ENCODE measurements around the gene CITED4. TPM values are rescaled to one million over a fixed set of nuclear protein-coding genes. Genes with fewer than 3 reads are reported as not detected.

CITED4 gene
- polyA plus RNA-seq, 1 donor (not counting 4 experiments of a cell fraction or from before 2014, with no cell fraction given) = 11.2 TPM

DNA sequence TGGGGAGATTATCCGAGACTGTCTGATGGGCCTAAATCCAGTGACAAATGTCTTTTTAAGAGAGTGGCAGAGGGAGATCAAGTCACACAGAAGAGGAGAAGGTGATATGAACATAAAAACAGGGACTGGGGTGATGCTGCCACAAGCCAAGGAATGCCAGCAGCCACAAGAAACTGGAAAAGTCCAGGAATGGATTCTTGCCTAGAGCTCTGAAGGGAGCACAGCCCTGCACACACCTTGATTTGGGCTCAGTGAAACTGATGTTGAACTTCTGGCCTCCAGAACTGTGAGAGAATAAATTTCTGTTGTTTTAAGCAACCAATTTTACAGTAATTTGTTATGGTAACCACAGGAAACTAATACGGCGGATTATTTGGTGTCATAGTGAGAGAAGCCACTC is 19.5 kb downstream of the CITED4 start:
- Histone ChIP-seq H2AFZ (ENCODE audit: control insufficient read depth, low read length) (no peak overlapping the region), H3K9me1 (ENCODE audit: control insufficient read depth, extremely low read depth, insufficient read depth, low read length) (no peaks in the 10 kb centered on the region), H3K36me3 (ENCODE audit: control insufficient read depth in 2 of 2, extremely low read depth in 1 of 2, insufficient read depth in 2 of 2, low read length in 2 of 2) (no peaks in the 10 kb centered on the region), H3K27me3 (ENCODE audit: control insufficient read depth, extremely low read depth, insufficient read depth, low read length) (peaks cover 4% of the 10 kb centered on the region), H3K4me3 (ENCODE audit: control insufficient read depth in 2 of 3, extremely low read depth in 1 of 3, insufficient read depth in 2 of 3, low read depth in 1 of 3, low read length in 3 of 3) (no peak overlapping the region), H3K4me2 (ENCODE audit: control insufficient read depth, extremely low read depth, insufficient read depth, low read depth, low read length) (no peak overlapping the region), H3K4me1 (ENCODE audit: control insufficient read depth, extremely low read depth, insufficient read depth, low read length) (no peaks in the 10 kb centered on the region), H3K79me2 (ENCODE audit: control insufficient read depth, insufficient read depth, low read length) (no peaks in the 10 kb centered on the region), H3K9ac (ENCODE audit: control insufficient read depth, extremely low read depth, insufficient read depth, low read length) (no peak overlapping the region), H4K20me1 (ENCODE audit: control insufficient read depth, extremely low read depth, insufficient read depth, low read length) (no peaks in the 10 kb centered on the region), H3K9me3 (ENCODE audit: control insufficient read depth, low read depth, low read length) (no peaks in the 10 kb centered on the region), H3K27ac (ENCODE audit: control insufficient read depth, insufficient read depth, low read length) (no peak overlapping the region)
- no peak for FAIRE-seq
- dilution Hi-C loops (cut with MboI; ENCODE audit: extremely low pct_ligation_motif_present, low sequenced_read_pairs) = no loop called here
- no peak for DNase-seq (ENCODE audit: low read depth, low spot score)
- TF ChIP-seq, protein P1, sequence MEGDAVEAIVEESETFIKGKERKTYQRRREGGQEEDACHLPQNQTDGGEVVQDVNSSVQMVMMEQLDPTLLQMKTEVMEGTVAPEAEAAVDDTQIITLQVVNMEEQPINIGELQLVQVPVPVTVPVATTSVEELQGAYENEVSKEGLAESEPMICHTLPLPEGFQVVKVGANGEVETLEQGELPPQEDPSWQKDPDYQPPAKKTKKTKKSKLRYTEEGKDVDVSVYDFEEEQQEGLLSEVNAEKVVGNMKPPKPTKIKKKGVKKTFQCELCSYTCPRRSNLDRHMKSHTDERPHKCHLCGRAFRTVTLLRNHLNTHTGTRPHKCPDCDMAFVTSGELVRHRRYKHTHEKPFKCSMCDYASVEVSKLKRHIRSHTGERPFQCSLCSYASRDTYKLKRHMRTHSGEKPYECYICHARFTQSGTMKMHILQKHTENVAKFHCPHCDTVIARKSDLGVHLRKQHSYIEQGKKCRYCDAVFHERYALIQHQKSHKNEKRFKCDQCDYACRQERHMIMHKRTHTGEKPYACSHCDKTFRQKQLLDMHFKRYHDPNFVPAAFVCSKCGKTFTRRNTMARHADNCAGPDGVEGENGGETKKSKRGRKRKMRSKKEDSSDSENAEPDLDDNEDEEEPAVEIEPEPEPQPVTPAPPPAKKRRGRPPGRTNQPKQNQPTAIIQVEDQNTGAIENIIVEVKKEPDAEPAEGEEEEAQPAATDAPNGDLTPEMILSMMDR (optimal IDR thresholded peaks at IDR 0.05 in 1 of 3, IDR thresholded peaks at IDR 0.05 in 1 of 3, conservative IDR thresholded peaks at IDR 0.05 in 1 of 3; ENCODE audit: extremely low read depth in 1 of 3, insufficient read depth in 2 of 3, low read length in 3 of 3) = no peak
- no peak for TF ChIP-seq EZH2 (IDR thresholded peaks at IDR 0.05; ENCODE audit: low read length)

- DNase-seq (ENCODE audit: low read depth, low spot score) (no peak), FAIRE-seq (no peak)
- dilution Hi-C loops (cut with MboI; ENCODE audit: extremely low pct_ligation_motif_present, low sequenced_read_pairs) = no loop called here
- H3K4me2 ChIP-seq (ENCODE audit: control insufficient read depth, extremely low read depth, insufficient read depth, low read depth, low read length) = no peak overlapping the region
- no peaks in the 10 kb centered on the region for H4K20me1 ChIP-seq (ENCODE audit: control insufficient read depth, extremely low read depth, insufficient read depth, low read length)
- H3K4me3 ChIP-seq (ENCODE audit: control insufficient read depth in 2 of 3, extremely low read depth in 1 of 3, insufficient read depth in 2 of 3, low read depth in 1 of 3, low read length in 3 of 3) = no peak overlapping the region
- H3K36me3 ChIP-seq (ENCODE audit: control insufficient read depth in 2 of 2, extremely low read depth in 1 of 2, insufficient read depth in 2 of 2, low read length in 2 of 2) = no peaks in the 10 kb centered on the region
- no peaks in the 10 kb centered on the region for H3K9me3 ChIP-seq (ENCODE audit: control insufficient read depth, low read depth, low read length)
- peaks cover 4% of the 10 kb centered on the region for H3K27me3 ChIP-seq (ENCODE audit: control insufficient read depth, extremely low read depth, insufficient read depth, low read length)
- no peak overlapping the region for H2AFZ ChIP-seq (ENCODE audit: control insufficient read depth, low read length)
- no peaks in the 10 kb centered on the region for H3K79me2 ChIP-seq (ENCODE audit: control insufficient read depth, insufficient read depth, low read length)
- no peaks in the 10 kb centered on the region for H3K9me1 ChIP-seq (ENCODE audit: control insufficient read depth, extremely low read depth, insufficient read depth, low read length)
- H3K4me1 ChIP-seq (ENCODE audit: control insufficient read depth, extremely low read depth, insufficient read depth, low read length) = no peaks in the 10 kb centered on the region
- H3K27ac ChIP-seq (ENCODE audit: control insufficient read depth, insufficient read depth, low read length) = no peak overlapping the region
- no peak overlapping the region for H3K9ac ChIP-seq (ENCODE audit: control insufficient read depth, extremely low read depth, insufficient read depth, low read length)
- no peak for TF ChIP-seq EZH2 (IDR thresholded peaks at IDR 0.05; ENCODE audit: low read length)
- TF ChIP-seq, protein P1 (optimal IDR thresholded peaks at IDR 0.05 in 1 of 3, IDR thresholded peaks at IDR 0.05 in 1 of 3, conservative IDR thresholded peaks at IDR 0.05 in 1 of 3; ENCODE audit: extremely low read depth in 1 of 3, insufficient read depth in 2 of 3, low read length in 3 of 3) = no peak
Observed at GRCh38 chr1:40842207-40842606, 20.0 kb downstream of the CITED4 start.

Data from keratinocyte (primary cell).